Coronary artery (tissue), 2 donors: ENCODE results near the gene ATXN2.
A peak's percentile ranks its signal among the peaks of the same experiment; 100 is the strongest.

Experiments used
- DNase-seq: peaks from one replicate; pipeline ENCODE4 v3.0.0-alpha.2; 2017; ENCODE audit warnings: low spot score
- H3K27ac ChIP-seq, 2 donors: fragments of 200-600 bp; sonication (generic); one replicate each; pipeline ENCODE4 v1.5.1; 2016 to 2019
- H3K4me3 ChIP-seq: fragments of 200-600 bp; sonication (generic); 2 replicates; pipeline ENCODE4 v1.5.1; 2016; ENCODE audit warnings: mild to moderate bottlenecking, moderate library complexity
- CTCF ChIP-seq: fragments of 200-600 bp; sonication (generic); IDR thresholded peaks from one replicate; pipeline ENCODE4 v1.5.1; 2019; ENCODE audit warnings: antibody characterized with exemption

The ATXN2 gene

GRCh38 chr12:111437816-111438454, 161.2 kb downstream of the ATXN2 start:
- Histone ChIP-seq H3K27ac (peak overlapping the region; percentile 19 to 70), H3K4me3 (no peak overlapping the region)
- DNase-seq = no peak
- no peak for TF ChIP-seq CTCF

- DNase-seq = no peak
- Histone ChIP-seq H3K4me3 (no peak overlapping the region), H3K27ac (peak overlapping the region in 1 of 2 donors; percentile 70)
- TF ChIP-seq CTCF = no peak
These were observed 162.3 kb downstream of the ATXN2 start for GRCh38 chr12:111436811-111437210.

- H3K27ac ChIP-seq = peak overlapping the region in 1 of 2 donors; percentile 70
- no peak overlapping the region for H3K4me3 ChIP-seq
- no peak for TF ChIP-seq CTCF
- DNase-seq = no peak
These were observed 162.8 kb downstream of the ATXN2 start for GRCh38 chr12:111436266-111436665.

- DNase-seq = no peak
- Histone ChIP-seq H3K4me3 (no peak overlapping the region), H3K27ac (peak overlapping the region; percentile 61 to 70)
- no peak for TF ChIP-seq CTCF
These were observed 163.4 kb downstream of the ATXN2 start for GRCh38 chr12:111435661-111436201.

GRCh38 chr12:111434680-111435338, 164.3 kb downstream of the ATXN2 start:
- no peak for DNase-seq
- no peak for TF ChIP-seq CTCF
- peak overlapping the region; percentile 49 for H3K4me3 ChIP-seq
- peak overlapping the region; percentile 61 to 79 for H3K27ac ChIP-seq

- H3K4me3 ChIP-seq = peak overlapping the region; percentile 49
- TF ChIP-seq CTCF = no peak
- DNase-seq = no peak
- H3K27ac ChIP-seq = peak overlapping the region; percentile 61 to 79
These were observed 165.1 kb downstream of the ATXN2 start for GRCh38 chr12:111434049-111434448.

GRCh38 chr12:111431772-111432171, 167.3 kb downstream of the ATXN2 start:
- H3K27ac ChIP-seq = peak overlapping the region in 1 of 2 donors; percentile 40
- H3K4me3 ChIP-seq = no peak overlapping the region
- no peak for DNase-seq
- no peak for TF ChIP-seq CTCF
